T1000 (cell line): ENCODE measurements around the gene ZNF772.
A peak's percentile ranks its signal among the peaks of the same experiment; 100 is the strongest.
"Not testable (repeated sequence)": the region's sequence is repeated elsewhere in the genome, so short reads cannot be mapped to it uniquely, and the experiment has no call there.

ENCODE experiments used
- DNase-seq: peaks from one replicate; lab custom pipeline; 2025; ENCODE audit warnings: mixed read lengths; lab: John Stamatoyannopoulos, UW

ZNF772 gene

DNA sequence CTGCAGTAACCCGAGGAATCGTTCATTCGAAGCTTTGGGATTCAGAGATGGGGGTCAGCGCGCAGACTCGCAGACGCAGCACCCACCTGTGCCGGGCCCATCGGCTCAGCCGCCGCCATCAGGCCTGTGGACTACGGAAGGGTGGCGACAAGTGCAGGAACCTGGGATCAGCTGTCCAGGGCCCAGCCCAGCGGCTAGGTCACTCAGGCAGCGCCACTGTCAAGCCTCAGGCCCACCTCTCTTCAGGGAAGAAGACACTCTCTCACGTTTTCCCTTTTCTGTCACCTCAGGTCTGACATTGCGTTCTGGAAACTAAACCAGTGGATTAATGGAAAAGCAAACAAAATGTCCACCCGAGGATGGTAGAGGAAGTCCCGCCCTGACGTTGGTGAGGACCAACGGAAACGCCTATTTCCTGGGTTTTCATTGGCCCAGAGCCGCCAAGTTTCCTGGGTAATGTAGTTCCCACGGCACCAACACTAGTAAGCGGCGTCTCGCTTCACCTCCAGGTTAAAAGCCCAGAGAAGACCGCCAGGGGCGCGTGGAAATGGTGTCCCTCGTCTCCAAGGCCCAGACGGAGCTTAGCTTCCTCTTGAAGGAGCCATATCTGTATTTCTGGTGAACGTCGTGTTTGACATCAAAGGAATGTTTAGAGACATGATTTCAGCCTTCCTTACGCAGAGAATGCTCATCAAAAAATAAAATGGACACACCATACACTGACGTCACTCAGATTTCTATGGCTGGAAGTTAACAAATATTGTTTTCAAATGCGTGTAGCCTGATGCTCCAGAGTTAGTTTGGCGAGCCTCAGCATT, at the start of gene ZNF772:
Gene ZNF772 (minus strand): TSS at position 376 of the 818 bp plus-strand sequence. CDS start 257 bp downstream, at position 119.
- peak; percentile 86 for DNase-seq

- not testable (repeated sequence) for DNase-seq
These were observed 40.7 kb upstream of the ZNF772 start for GRCh38 chr19:57518021-57518420.

GRCh38 chr19:57515255-57515654, 37.9 kb upstream of the ZNF772 start:
- no peak for DNase-seq

DNA sequence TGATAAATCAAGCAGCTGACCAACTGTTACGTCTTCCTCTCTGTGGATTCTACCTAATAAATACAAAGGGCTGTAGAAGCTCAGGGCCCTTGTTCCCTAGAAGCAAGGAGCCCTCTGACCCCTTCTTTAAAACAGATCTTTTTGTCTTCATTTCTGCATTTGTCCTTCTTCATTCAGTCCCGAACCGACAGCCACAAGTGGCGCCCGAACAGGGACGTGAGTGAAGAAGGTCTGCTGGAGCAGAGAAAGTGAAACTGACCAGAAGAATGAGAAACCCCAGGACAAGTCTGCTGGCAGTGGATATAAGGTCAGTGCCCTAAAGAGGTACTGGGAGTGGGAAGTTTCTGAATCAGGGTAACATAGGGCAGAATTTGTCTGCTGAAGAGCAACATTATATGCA, 35.5 kb upstream of the ZNF772 start:
- DNase-seq, result no peak

DNA sequence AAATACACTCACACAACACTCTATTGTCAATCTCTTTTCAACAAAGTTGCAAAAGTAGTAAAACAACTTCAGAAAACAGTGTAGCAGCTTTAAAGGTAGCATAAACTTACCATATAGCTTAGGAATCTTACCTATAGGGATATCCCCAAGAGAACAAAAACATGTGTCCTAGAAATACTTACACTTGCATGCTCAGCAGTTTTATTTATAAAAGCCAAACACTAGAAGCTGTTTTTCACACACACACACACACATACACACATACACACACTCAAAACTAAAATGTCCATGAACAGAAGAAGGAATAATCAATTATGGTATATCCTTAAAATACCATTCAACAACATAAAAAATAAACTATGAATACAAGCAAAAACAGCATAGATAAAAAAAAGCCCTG, 34.1 kb upstream of the ZNF772 start:
- DNase-seq, result no peak

GRCh38 chr19:57506163-57506562, 28.8 kb upstream of the ZNF772 start:
- DNase-seq, result no peak

DNA sequence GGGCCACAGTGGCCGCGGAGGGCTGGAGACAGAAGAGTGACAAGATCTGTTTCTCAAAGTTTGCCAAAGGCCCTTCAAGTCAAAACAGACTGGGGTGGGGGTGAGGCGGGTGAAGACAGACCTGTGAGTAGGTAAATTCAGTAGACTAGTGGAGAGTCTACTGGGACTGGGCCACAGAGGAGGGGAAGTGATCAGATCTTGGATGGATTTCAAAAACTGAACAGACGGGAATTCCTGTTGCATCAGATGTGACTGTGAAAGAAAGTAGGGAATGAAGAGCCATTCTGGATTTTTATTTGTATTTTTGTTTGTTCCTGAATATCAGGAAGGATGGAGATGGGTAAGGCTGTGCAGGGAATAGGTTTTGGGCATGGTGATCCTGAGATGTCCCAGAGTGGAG, 23.0 kb upstream of the ZNF772 start:
- DNase-seq, result not testable (repeated sequence)

DNA sequence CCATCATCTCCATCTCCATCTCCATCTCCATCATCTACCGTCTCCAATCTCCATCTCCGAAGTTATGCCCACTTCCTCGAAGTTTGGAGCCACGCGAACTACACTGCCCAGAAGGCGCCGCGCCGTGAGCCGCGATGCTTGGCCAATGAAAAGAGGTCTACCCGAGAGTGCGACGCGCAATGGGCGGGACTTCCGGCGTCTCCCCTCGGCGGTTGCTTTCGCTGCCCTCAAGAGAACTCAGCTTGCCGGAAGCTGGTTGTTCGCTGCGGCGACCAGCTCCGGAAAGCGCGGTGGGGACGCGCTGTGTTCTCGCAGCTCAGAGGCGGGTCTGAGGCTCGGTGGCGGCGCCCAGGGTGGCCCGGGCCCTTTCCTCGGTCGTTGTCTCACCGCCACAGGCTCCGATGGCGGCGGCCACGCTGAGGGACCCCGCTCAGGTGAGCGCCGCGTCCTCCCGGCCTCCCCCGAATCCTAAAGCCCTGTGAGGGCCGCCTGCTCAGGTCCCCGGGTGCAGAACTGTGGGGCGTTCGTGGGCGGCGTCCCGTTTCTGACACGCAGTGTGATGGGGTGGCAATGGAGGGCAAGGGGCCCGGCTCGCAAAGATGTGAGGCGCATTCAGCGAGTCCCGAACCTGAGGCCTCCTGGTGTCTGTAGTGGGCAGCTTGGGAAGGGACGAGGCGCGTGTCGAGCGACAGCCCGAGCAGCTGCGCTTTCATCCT, 22.5 kb upstream of the ZNF772 start, which contains the start of gene ZNF773:
Gene ZNF773 (plus strand): TSS at position 259 of the 716 bp plus-strand sequence. CDS start 143 bp downstream, at position 402.
- peak; percentile 87 for DNase-seq

GRCh38 chr19:57499332-57499679, 21.9 kb upstream of the ZNF772 start:
- not testable (repeated sequence) for DNase-seq

DNA sequence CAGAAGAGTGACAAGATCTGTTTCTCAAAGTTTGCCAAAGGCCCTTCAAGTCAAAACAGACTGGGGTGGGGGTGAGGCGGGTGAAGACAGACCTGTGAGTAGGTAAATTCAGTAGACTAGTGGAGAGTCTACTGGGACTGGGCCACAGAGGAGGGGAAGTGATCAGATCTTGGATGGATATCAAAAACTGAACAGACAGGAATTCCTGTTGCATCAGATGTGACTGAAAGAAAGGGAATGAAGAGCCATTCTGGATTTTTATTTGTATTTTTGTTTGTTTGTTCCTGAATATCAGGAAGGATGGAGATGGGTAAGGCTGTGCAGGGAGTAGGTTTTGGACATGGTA, 10.9 kb upstream of the ZNF772 start:
- DNase-seq, result not testable (repeated sequence)

- DNase-seq, result peak; percentile 74
These were observed 10.3 kb upstream of the ZNF772 start, which contains the start of gene ZNF419 for GRCh38 chr19:57487477-57488298. TSS of gene ZNF419 (plus strand) at chr19:57487750. CDS start at chr19:57487951, 201 bp downstream.

GRCh38 chr19:57473646-57474045, 3.7 kb downstream of the ZNF772 start:
- DNase-seq, result no peak

GRCh38 chr19:57466489-57466888, 10.9 kb downstream of the ZNF772 start:
- DNase-seq, result no peak

DNA sequence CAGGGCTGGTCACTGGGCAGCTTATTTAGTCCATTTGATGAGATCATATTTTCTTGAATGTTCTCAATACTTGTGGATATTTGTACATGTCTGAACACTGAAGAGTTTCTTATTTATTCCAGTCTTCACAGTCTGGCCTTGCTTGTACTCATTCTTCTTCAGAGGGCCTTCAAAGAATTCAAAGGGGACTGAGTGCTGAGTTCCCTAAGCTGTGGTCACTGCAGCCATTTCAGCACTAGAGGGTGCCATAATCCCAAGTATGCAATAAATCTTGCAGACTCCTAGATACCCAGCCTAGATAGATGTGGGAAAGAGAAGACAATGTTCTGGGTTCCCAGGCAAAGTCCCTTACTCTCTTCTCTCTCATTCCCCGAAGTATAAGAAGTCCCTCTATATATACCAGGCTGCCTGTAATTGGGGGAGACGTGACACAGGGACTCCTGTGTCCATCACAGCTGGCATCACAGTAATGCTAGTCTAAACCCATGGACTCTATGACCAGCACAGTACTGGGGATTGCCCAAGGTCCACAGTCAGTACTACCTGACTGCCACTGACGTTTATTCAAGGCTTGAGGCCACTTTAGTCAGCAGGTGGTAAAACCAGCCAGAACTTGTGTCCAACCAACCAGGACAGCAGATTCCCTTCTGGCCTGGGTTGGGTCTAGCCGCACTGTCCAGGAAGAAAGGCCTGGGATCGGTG, 11.5 kb downstream of the ZNF772 start:
- no peak for DNase-seq

- no peak for DNase-seq
These were observed 25.1 kb downstream of the ZNF772 start for GRCh38 chr19:57452307-57452706.

DNA sequence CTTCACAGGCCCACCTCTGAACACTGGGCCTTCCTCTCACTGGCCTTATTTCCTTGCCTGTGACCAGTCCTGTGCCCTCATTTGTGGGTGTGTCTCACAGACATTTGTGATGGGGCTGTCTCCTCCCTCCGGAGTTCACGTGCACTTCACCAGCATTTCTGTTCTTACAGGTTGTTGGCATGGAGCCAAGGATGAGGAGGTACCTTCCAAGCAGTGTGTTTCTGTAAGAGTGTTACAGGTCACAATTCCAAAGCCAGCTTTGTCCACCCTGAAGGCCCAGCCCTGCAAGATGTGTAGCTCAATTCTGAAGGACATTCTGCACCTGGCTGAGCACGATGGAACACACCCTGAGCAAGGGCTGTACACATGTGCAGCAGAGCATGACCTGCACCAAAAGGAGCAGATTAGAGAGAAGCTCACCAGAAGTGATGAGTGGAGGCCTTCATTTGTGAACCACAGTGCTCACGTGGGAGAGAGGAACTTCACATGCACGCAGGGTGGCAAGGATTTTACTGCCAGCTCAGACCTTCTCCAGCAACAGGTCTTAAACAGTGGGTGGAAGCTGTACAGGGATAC, 34.2 kb downstream of the ZNF772 start:
- DNase-seq, result no peak

- DNase-seq, result no peak
These were observed 35.2 kb downstream of the ZNF772 start for GRCh38 chr19:57441979-57442752.

DNA sequence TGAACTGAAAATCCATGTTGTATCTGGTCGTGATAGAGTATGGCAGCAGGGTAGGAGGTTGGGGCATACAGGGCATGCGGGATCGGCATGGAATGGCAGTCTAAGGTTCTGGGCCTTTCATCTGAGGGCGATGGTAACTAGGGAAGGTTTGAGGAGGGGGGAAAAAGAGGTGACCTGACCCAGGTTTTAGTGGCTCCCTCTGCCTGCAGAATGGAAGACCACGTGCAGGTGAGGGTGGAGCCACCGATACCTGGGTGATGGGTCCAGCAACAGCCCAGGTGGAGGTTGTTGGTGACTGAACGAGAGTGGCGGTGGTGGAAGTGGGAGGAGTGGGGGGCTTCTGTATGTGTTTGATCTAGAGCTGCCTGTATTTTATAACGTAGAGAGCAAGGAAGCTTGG, 38.4 kb downstream of the ZNF772 start:
- no peak for DNase-seq

DNA sequence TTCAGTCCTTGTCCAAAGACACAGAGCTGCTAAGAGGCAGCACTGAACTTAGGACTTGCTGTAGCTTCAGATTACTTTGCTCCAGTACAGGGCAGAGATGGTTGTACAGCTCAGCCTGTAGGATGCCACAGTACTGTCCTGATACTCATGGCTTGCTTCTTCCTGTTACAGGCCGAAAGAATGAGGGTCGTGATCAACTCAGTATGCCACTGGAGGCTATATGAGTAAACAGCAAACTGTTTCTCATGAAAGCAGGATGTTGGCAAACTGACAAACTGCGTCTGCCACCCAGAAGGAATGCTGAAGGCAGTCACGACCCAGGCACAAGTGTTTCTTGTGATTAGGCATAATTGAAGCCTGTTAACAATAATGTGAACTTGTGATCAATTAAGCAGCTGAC, 39.4 kb downstream of the ZNF772 start:
- DNase-seq, result no peak

DNA sequence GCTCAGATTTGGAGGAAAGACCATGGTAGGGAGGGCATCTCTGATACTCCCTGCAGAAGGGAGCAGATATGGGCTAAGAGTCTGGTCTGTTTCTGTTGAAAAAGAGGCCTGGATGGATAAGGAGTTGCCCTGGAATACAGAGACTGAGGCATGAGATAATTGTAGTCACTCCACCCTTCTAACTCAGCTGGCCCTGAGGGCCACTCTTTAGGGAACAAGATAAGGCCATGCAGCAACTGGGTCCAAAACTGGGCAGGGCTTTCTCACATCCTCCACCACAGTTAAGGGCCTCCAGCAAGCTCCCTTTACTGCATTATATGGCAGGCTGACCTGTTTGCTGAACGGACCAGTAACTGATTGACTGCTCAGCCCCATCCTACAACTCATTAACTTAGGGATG, 40.9 kb downstream of the ZNF772 start:
- no peak for DNase-seq
